CD4-positive, alpha-beta T cell (primary cell): ENCODE data around the gene AFAP1L1. TPM values are rescaled to one million over a fixed set of nuclear protein-coding genes. Genes with fewer than 3 reads are reported as not detected.

Experiments
- ATAC-seq: fragments of 200-7000 bp; cut with Tn5 transposase; one replicate; pipeline ENCODE4 v1.10.0; 2022; ENCODE audit warnings: mild to moderate bottlenecking; ENCODE audit not compliant: poor library complexity
- CTCF ChIA-PET: fragments of 350-600 bp; sonication (Branson Sonifier 250); formaldehyde crosslinking; loops from one replicate; lab custom pipeline; 2021; ENCODE audit warnings: antibody characterized with exemption, inconsistent platforms; lab: Charles Lee
- POLR2A ChIA-PET: fragments of 350-600 bp; sonication (Branson Sonifier 250); formaldehyde crosslinking; loops from one replicate; lab custom pipeline; 2021; ENCODE audit warnings: antibody characterized with exemption, inconsistent platforms; lab: Charles Lee
- DNase-seq, 14 experiments: peaks; one replicate each; pipeline ENCODE4 v3.0.0-alpha.2; 2013 to 2020; ENCODE audit warnings: mixed read lengths in 2 of 14
- H3K27ac ChIP-seq, 2 donors: one replicate each; pipeline versions ENCODE4 v1.5.1 to v1.7.0; 2013; ENCODE audit warnings: low read length in 2 of 2, low read depth in 1 of 2, mild to moderate bottlenecking in 1 of 2
- H3K27me3 ChIP-seq, 2 experiments: 1 replicate in 1 of 2; 2 replicates in 1 of 2; pipeline versions ENCODE4 v1.6.1 to v1.7.0; 2013; ENCODE audit warnings: low read length in 2 of 2, control low read depth in 1 of 2, mild to moderate bottlenecking in 1 of 2, moderate library complexity in 1 of 2; ENCODE audit not compliant: insufficient read depth in 2 of 2, control insufficient read depth in 1 of 2
- H3K36me3 ChIP-seq: one replicate; pipeline ENCODE4 v1.6.1; 2013; ENCODE audit warnings: low read length, control low read depth; ENCODE audit not compliant: insufficient read depth
- H3K4me1 ChIP-seq: one replicate; pipeline ENCODE4 v1.6.1; 2013; ENCODE audit warnings: low read length, control low read depth; ENCODE audit not compliant: insufficient read depth
- H3K4me3 ChIP-seq: one replicate; pipeline ENCODE4 v1.5.1; 2013; ENCODE audit warnings: mild to moderate bottlenecking, low read length, moderate library complexity
- H3K9me3 ChIP-seq, 2 experiments: 1 replicate in 1 of 2; 2 replicates in 1 of 2; pipeline versions ENCODE4 v1.6.1 to v1.7.0; 2013; ENCODE audit warnings: low read length in 2 of 2, mild to moderate bottlenecking in 2 of 2, control low read depth in 1 of 2, moderate library complexity in 1 of 2; ENCODE audit not compliant: control insufficient read depth in 1 of 2, insufficient read depth in 1 of 2
- H3K27ac Mint-ChIP-seq: one replicate; pipeline ENCODE4 v1.8.0; 2020; ENCODE audit warnings: mixed read lengths
- H3K27me3 Mint-ChIP-seq: one replicate; pipeline ENCODE4 v1.8.0; 2021; ENCODE audit warnings: mixed read lengths
- H3K36me3 Mint-ChIP-seq: one replicate; pipeline ENCODE4 v1.8.0; 2021; ENCODE audit warnings: low read depth, mixed read lengths
- H3K4me1 Mint-ChIP-seq: one replicate; pipeline ENCODE4 v1.8.0; 2021; ENCODE audit warnings: low read depth, mixed read lengths
- H3K4me3 Mint-ChIP-seq: one replicate; pipeline ENCODE4 v1.8.0; 2020; ENCODE audit warnings: mild to moderate bottlenecking, mixed read lengths
- H3K9me3 Mint-ChIP-seq: one replicate; pipeline ENCODE4 v1.8.0; 2020; ENCODE audit warnings: mixed read lengths
- CTCF ChIP-seq: fragments of 200-600 bp; IDR thresholded peaks from one replicate; pipeline ENCODE4 v1.8.0; 2022; ENCODE audit warnings: antibody characterized with exemption, mild to moderate bottlenecking
- intact Hi-C, 2 experiments: fragments of 100-400 bp; cut with DNase I in 1 of 2; cut with micrococcal nuclease in 1 of 2; formaldehyde crosslinking; loops; one replicate each; pipeline versions ENCODE4 v1.15.1 to v1.9.0; 2023 to 2025; cut with DNase I, micrococcal nuclease
- total RNA-seq, 174 experiments: library from RNA in 2 of 174; stranded (reverse) in 2 of 174; gene quantifications; one replicate each; pipeline ENCODE4 v1.2.3 and lab custom pipeline; 2021 to 2026

The AFAP1L1 gene
- total RNA-seq, 2 experiments from 2014 or later: 0.47 to 0.56 TPM

DNA sequence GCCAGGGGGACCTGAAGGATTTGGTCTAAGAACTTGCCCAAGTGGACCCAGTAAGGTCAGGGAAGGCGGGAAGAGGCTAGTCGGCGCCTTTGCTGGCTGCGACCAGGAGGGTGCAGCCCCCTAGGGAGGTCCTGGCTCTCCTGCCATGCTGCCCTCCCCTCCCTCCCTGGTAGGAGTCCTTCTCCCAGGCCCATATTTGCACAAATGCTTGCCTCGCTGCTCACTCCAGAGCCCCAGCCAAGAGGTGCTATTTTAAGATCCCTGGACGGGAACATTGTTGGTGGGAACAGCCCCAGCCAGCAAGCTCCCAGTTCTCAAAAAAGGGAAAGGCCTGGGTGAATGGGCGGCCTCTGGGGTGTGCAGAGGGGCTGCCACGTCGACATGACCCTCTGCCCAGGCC, 111.7 kb downstream of the AFAP1L1 start:
- no peak for TF ChIP-seq CTCF
- H3K36me3 ChIP-seq: no peaks in the 10 kb centered on the region
- H3K27ac ChIP-seq: no peak overlapping the region
- Mint-ChIP-seq H3K27ac (no peak overlapping the region), H3K27me3 (no peaks in the 10 kb centered on the region), H3K4me3 (no peak overlapping the region), H3K36me3 (no peaks in the 10 kb centered on the region), H3K9me3 (no peaks in the 10 kb centered on the region), H3K4me1 (no peaks in the 10 kb centered on the region)
- H3K9me3 ChIP-seq: no peaks in the 10 kb centered on the region
- DNase-seq: no peak
- ATAC-seq: no peak
- ChIA-PET CTCF (no interaction called here), POLR2A (no interaction called here)
- H3K4me3 ChIP-seq: no peak overlapping the region
- intact Hi-C loops: no loop called here
- H3K27me3 ChIP-seq: peaks cover 0 to 2% of the 10 kb centered on the region in 2 experiments
- peaks cover 7% of the 10 kb centered on the region for H3K4me1 ChIP-seq

DNA sequence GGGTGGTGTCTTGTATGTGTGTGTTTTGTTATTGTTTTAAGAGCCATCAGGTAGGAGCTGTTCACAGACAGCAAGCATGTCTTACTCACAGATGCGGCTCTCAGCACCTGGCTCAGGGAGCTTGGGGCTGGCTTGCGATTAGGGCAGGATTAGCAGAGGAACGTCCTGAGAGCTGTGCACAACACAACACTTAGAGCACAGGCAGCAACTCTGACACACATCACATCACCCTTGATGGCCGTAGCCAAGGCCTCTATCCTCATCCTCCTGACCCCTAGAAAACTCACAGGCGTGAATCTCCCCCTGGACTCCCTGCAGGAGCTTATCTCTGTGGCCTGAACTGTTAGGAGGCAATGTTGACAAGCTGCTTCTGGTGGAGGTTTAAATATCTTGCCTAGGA, 114.5 kb downstream of the AFAP1L1 start:
- Mint-ChIP-seq H3K9me3 (no peaks in the 10 kb centered on the region), H3K4me1 (peaks cover 5% of the 10 kb centered on the region), H3K27ac (no peak overlapping the region), H3K27me3 (no peaks in the 10 kb centered on the region), H3K4me3 (no peak overlapping the region), H3K36me3 (no peaks in the 10 kb centered on the region)
- H3K4me3 ChIP-seq: no peak overlapping the region
- H3K4me1 ChIP-seq: peaks cover 7% of the 10 kb centered on the region
- no peak for DNase-seq
- POLR2A ChIA-PET: interaction anchor here (0.6 kb wide), 1 partner anchor 185 kb away, joined by 3 read pairs; no protein-coding TSS in a partner anchor
- intact Hi-C loops: no loop called here
- TF ChIP-seq CTCF: no peak
- no peak for ATAC-seq
- CTCF ChIA-PET: no interaction called here
- H3K27ac ChIP-seq: no peak overlapping the region
- no peaks in the 10 kb centered on the region for H3K36me3 ChIP-seq
- no peaks in the 10 kb centered on the region for H3K9me3 ChIP-seq
- H3K27me3 ChIP-seq: peaks cover 0 to 2% of the 10 kb centered on the region in 2 experiments

GRCh38 chr5:149387081-149387631, 115.5 kb downstream of the AFAP1L1 start:
- H3K4me1 Mint-ChIP-seq: peaks cover 5% of the 10 kb centered on the region
- H3K27me3 ChIP-seq: peaks cover 0 to 2% of the 10 kb centered on the region in 2 experiments
- DNase-seq: no peak
- H3K27me3 Mint-ChIP-seq: no peaks in the 10 kb centered on the region
- no peaks in the 10 kb centered on the region for H3K36me3 Mint-ChIP-seq
- H3K9me3 ChIP-seq: no peaks in the 10 kb centered on the region
- intact Hi-C loops: no loop called here
- no peak overlapping the region for H3K27ac Mint-ChIP-seq
- H3K27ac ChIP-seq: no peak overlapping the region
- H3K4me3 Mint-ChIP-seq: no peak overlapping the region
- no peak overlapping the region for H3K4me3 ChIP-seq
- POLR2A ChIA-PET: interaction anchor here (0.6 kb wide), 1 partner anchor 184 kb away, joined by 3 read pairs; no protein-coding TSS in a partner anchor
- H3K36me3 ChIP-seq: no peaks in the 10 kb centered on the region
- ATAC-seq: no peak
- CTCF ChIA-PET: no interaction called here
- H3K4me1 ChIP-seq: peaks cover under 1% of the 10 kb centered on the region
- no peaks in the 10 kb centered on the region for H3K9me3 Mint-ChIP-seq
- no peak for TF ChIP-seq CTCF
